Measurements from ENCODE around the gene MRPL22. TPM values are rescaled to one million over a fixed set of nuclear protein-coding genes. Genes with fewer than 3 reads are reported as not detected.
A peak's percentile ranks its signal among the peaks of the same experiment; 100 is the strongest.
"Not testable (repeated sequence)": the region's sequence is repeated elsewhere in the genome, so short reads cannot be mapped to it uniquely, and the experiment has no call there.

MRPL22 gene
- total RNA-seq, 1 donor from 2014 or later = 34.2 TPM

- DNase-seq (ENCODE audit: extremely low read depth, low read depth, low spot score) = not testable (repeated sequence)
These were observed 1.5 kb upstream of the MRPL22 start for GRCh38 chr5:154939387-154939786.

- no peak for DNase-seq (ENCODE audit: extremely low read depth, low read depth, low spot score)
These were observed 500 bp upstream of the MRPL22 start for GRCh38 chr5:154940375-154940771.

GRCh38 chr5:154943527-154943926 lies 2.7 kb downstream of the MRPL22 start:
- no peak for DNase-seq (ENCODE audit: extremely low read depth, low read depth, low spot score)

- DNase-seq (ENCODE audit: extremely low read depth, low read depth, low spot score) = no peak
These were observed 3.8 kb downstream of the MRPL22 start for GRCh38 chr5:154944716-154945115.

GRCh38 chr5:154945695-154946301 lies 4.9 kb downstream of the MRPL22 start:
- DNase-seq (ENCODE audit: extremely low read depth, low read depth, low spot score) = no peak

- DNase-seq (ENCODE audit: extremely low read depth, low read depth, low spot score) = no peak
These were observed 6.9 kb downstream of the MRPL22 start for GRCh38 chr5:154947778-154948177.

GRCh38 chr5:154948313-154948712 lies 7.4 kb downstream of the MRPL22 start:
- DNase-seq (ENCODE audit: extremely low read depth, low read depth, low spot score) = no peak

- DNase-seq (ENCODE audit: extremely low read depth, low read depth, low spot score) = no peak
These were observed 8.9 kb downstream of the MRPL22 start for GRCh38 chr5:154949781-154950180.

GRCh38 chr5:154956712-154957111 lies 15.8 kb downstream of the MRPL22 start:
- DNase-seq (ENCODE audit: extremely low read depth, low read depth, low spot score) = no peak

GRCh38 chr5:154962494-154962893 lies 21.6 kb downstream of the MRPL22 start:
- DNase-seq (ENCODE audit: extremely low read depth, low read depth, low spot score) = no peak

GRCh38 chr5:154966081-154966841 lies 25.4 kb downstream of the MRPL22 start:
- DNase-seq (ENCODE audit: extremely low read depth, low read depth, low spot score) = peak; percentile 88

GRCh38 chr5:154966874-154967273 lies 26.0 kb downstream of the MRPL22 start:
- no peak for DNase-seq (ENCODE audit: extremely low read depth, low read depth, low spot score)

GRCh38 chr5:154967421-154968024 lies 26.6 kb downstream of the MRPL22 start:
- DNase-seq (ENCODE audit: extremely low read depth, low read depth, low spot score) = no peak

GRCh38 chr5:154968953-154969352 lies 28.1 kb downstream of the MRPL22 start:
- no peak for DNase-seq (ENCODE audit: extremely low read depth, low read depth, low spot score)

GRCh38 chr5:154970759-154971158 lies 29.9 kb downstream of the MRPL22 start:
- DNase-seq (ENCODE audit: extremely low read depth, low read depth, low spot score) = no peak

- DNase-seq (ENCODE audit: extremely low read depth, low read depth, low spot score) = no peak
These were observed 30.6 kb downstream of the MRPL22 start for GRCh38 chr5:154971501-154971900.

GRCh38 chr5:154972476-154973080 lies 31.7 kb downstream of the MRPL22 start:
- no peak for DNase-seq (ENCODE audit: extremely low read depth, low read depth, low spot score)

GRCh38 chr5:154976082-154976481 lies 35.2 kb downstream of the MRPL22 start:
- not testable (repeated sequence) for DNase-seq (ENCODE audit: extremely low read depth, low read depth, low spot score)

GRCh38 chr5:154977409-154977808 lies 36.5 kb downstream of the MRPL22 start:
- no peak for DNase-seq (ENCODE audit: extremely low read depth, low read depth, low spot score)

- DNase-seq (ENCODE audit: extremely low read depth, low read depth, low spot score) = not testable (repeated sequence)
These were observed 37.4 kb downstream of the MRPL22 start for GRCh38 chr5:154978294-154978693.

- DNase-seq (ENCODE audit: extremely low read depth, low read depth, low spot score) = no peak
These were observed 44.2 kb downstream of the MRPL22 start for GRCh38 chr5:154984946-154985516.
